ENCODE data around the gene SCARB1. TPM values are rescaled to one million over a fixed set of nuclear protein-coding genes. Genes with fewer than 3 reads are reported as not detected.

Gene SCARB1
- total and polyA plus RNA-seq, 2 of the 13 experiments (the other 11 are each of a cell fraction or from before 2014, with no cell fraction given) = 63.4 to 160 TPM

GRCh38 chr12:124852329-124852831 lies 11.3 kb downstream of the SCARB1 start (continued):
- TF ChIP-seq ZNF432 (CRISPR knock-in tag; IDR thresholded peaks at IDR 0.05; ENCODE audit: borderline replicate concordance) = no peak
- TF ChIP-seq NFYC (CRISPR knock-in tag; IDR thresholded peaks at IDR 0.05) = no peak
- TF ChIP-seq GPN1 (CRISPR knock-in tag; IDR thresholded peaks at IDR 0.05; ENCODE audit: borderline replicate concordance) = no peak
- TF ChIP-seq, protein P1, sequence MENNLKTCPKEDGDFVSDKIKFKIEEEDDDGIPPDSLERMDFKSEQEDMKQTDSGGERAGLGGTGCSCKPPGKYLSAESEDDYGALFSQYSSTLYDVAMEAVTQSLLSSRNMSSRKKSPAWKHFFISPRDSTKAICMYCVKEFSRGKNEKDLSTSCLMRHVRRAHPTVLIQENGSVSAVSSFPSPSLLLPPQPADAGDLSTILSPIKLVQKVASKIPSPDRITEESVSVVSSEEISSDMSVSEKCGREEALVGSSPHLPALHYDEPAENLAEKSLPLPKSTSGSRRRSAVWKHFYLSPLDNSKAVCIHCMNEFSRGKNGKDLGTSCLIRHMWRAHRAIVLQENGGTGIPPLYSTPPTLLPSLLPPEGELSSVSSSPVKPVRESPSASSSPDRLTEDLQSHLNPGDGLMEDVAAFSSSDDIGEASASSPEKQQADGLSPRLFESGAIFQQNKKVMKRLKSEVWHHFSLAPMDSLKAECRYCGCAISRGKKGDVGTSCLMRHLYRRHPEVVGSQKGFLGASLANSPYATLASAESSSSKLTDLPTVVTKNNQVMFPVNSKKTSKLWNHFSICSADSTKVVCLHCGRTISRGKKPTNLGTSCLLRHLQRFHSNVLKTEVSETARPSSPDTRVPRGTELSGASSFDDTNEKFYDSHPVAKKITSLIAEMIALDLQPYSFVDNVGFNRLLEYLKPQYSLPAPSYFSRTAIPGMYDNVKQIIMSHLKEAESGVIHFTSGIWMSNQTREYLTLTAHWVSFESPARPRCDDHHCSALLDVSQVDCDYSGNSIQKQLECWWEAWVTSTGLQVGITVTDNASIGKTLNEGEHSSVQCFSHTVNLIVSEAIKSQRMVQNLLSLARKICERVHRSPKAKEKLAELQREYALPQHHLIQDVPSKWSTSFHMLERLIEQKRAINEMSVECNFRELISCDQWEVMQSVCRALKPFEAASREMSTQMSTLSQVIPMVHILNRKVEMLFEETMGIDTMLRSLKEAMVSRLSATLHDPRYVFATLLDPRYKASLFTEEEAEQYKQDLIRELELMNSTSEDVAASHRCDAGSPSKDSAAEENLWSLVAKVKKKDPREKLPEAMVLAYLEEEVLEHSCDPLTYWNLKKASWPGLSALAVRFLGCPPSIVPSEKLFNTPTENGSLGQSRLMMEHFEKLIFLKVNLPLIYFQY (CRISPR knock-in tag; IDR thresholded peaks at IDR 0.05; ENCODE audit: borderline replicate concordance) = no peak
- 0 out of 2 replicates have a peak, but pooled peaks have one; percentile 40 for TF ChIP-seq HNRNPL (IDR thresholded peaks at IDR 0.05; ENCODE audit: low read depth, low read length)
- TF ChIP-seq SOX5 (CRISPR knock-in tag; IDR thresholded peaks at IDR 0.05; ENCODE audit: borderline replicate concordance) = peak; percentile 75; the same call in 1 of the 2 replicates
- peak; percentile 78 for TF ChIP-seq NR2F6 (IDR thresholded peaks at IDR 0.05)
- TF ChIP-seq NR2F6 (CRISPR knock-in tag; IDR thresholded peaks at IDR 0.05) = peak; percentile 85
- no peak for TF ChIP-seq BORCS8-MEF2B (CRISPR knock-in tag; IDR thresholded peaks at IDR 0.05)
- TF ChIP-seq ZEB1 (IDR thresholded peaks at IDR 0.05; ENCODE audit: insufficient replicate concordance, low read depth) = peak; percentile 42
- TF ChIP-seq KDM5B (CRISPR knock-in tag; IDR thresholded peaks at IDR 0.05; ENCODE audit: borderline replicate concordance) = peak; percentile 89; the same call in 1 of the 2 replicates
- TF ChIP-seq CENPBD1 (CRISPR knock-in tag; IDR thresholded peaks at IDR 0.05; ENCODE audit: borderline replicate concordance, low read depth) = no peak
- TF ChIP-seq, protein P2, sequence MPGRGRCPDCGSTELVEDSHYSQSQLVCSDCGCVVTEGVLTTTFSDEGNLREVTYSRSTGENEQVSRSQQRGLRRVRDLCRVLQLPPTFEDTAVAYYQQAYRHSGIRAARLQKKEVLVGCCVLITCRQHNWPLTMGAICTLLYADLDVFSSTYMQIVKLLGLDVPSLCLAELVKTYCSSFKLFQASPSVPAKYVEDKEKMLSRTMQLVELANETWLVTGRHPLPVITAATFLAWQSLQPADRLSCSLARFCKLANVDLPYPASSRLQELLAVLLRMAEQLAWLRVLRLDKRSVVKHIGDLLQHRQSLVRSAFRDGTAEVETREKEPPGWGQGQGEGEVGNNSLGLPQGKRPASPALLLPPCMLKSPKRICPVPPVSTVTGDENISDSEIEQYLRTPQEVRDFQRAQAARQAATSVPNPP (CRISPR knock-in tag; IDR thresholded peaks at IDR 0.05) = no peak
- TF ChIP-seq ZNF891 (CRISPR knock-in tag; IDR thresholded peaks at IDR 0.05) = peak; percentile 57
- no peak for TF ChIP-seq SMARCC2 (IDR thresholded peaks at IDR 0.05)
- TF ChIP-seq, protein P3, sequence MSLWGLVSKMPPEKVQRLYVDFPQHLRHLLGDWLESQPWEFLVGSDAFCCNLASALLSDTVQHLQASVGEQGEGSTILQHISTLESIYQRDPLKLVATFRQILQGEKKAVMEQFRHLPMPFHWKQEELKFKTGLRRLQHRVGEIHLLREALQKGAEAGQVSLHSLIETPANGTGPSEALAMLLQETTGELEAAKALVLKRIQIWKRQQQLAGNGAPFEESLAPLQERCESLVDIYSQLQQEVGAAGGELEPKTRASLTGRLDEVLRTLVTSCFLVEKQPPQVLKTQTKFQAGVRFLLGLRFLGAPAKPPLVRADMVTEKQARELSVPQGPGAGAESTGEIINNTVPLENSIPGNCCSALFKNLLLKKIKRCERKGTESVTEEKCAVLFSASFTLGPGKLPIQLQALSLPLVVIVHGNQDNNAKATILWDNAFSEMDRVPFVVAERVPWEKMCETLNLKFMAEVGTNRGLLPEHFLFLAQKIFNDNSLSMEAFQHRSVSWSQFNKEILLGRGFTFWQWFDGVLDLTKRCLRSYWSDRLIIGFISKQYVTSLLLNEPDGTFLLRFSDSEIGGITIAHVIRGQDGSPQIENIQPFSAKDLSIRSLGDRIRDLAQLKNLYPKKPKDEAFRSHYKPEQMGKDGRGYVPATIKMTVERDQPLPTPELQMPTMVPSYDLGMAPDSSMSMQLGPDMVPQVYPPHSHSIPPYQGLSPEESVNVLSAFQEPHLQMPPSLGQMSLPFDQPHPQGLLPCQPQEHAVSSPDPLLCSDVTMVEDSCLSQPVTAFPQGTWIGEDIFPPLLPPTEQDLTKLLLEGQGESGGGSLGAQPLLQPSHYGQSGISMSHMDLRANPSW (CRISPR knock-in tag; IDR thresholded peaks at IDR 0.05; ENCODE audit: borderline replicate concordance) = 0 out of 2 replicates have a peak, but pooled peaks have one; percentile 34
- no peak; the same call in 1 of the 2 replicates for TF ChIP-seq KAT7 (CRISPR knock-in tag; IDR thresholded peaks at IDR 0.05; ENCODE audit: borderline replicate concordance)
- TF ChIP-seq, protein P4, sequence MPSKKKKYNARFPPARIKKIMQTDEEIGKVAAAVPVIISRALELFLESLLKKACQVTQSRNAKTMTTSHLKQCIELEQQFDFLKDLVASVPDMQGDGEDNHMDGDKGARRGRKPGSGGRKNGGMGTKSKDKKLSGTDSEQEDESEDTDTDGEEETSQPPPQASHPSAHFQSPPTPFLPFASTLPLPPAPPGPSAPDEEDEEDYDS (CRISPR knock-in tag; IDR thresholded peaks at IDR 0.05) = peak; percentile 54; the same call in 1 of the 2 replicates
- TF ChIP-seq TGIF2 (CRISPR knock-in tag; IDR thresholded peaks at IDR 0.05) = no peak
- TF ChIP-seq NKX3-1 (CRISPR knock-in tag; IDR thresholded peaks at IDR 0.05) = no peak
- peak; percentile 57; the same call in 1 of the 2 replicates for TF ChIP-seq DMAP1 (CRISPR knock-in tag; IDR thresholded peaks at IDR 0.05)
- no peak for TF ChIP-seq ZNF660 (CRISPR knock-in tag; IDR thresholded peaks at IDR 0.05; ENCODE audit: borderline replicate concordance, low read depth)
- TF ChIP-seq ARNT2 (CRISPR knock-in tag; IDR thresholded peaks at IDR 0.05; ENCODE audit: low read depth) = peak; percentile 86
